ENCODE results near the gene UBE2H.
"Not testable (repeated sequence)": the region's sequence is repeated elsewhere in the genome, so short reads cannot be mapped to it uniquely, and the experiment has no call there.

The UBE2H gene

GRCh38 chr7:129872054-129872453 lies 80.7 kb downstream of the UBE2H start:
- no peak for TF ChIP-seq CTCF (IDR thresholded peaks at IDR 0.05; ENCODE audit: control extremely low read depth, extremely low read depth, low read depth, missing control alignments)
- CTCF ChIA-PET = interaction anchor here (1.4 kb wide), 1 partner anchor 139 kb away, joined by 3 read pairs; no protein-coding TSS in a partner anchor
- no peak for DNase-seq (ENCODE audit: extremely low spot score)
- POLR2A ChIA-PET = interaction anchor here (0.7 kb wide), 1 partner anchor 75 kb away, joined by 8 read pairs; no protein-coding TSS in a partner anchor

- ChIA-PET CTCF (interaction anchor here (0.9 to 1.1 kb wide), 3 partner anchors 8 to 15 kb away, joined by 3 read pairs; no protein-coding TSS in a partner anchor), POLR2A (no interaction called here)
- DNase-seq (ENCODE audit: extremely low spot score) = no peak
- no peak for TF ChIP-seq CTCF (IDR thresholded peaks at IDR 0.05; ENCODE audit: control extremely low read depth, extremely low read depth, low read depth, missing control alignments)
Observed at GRCh38 chr7:129870668-129871067, 82.1 kb downstream of the UBE2H start.

GRCh38 chr7:129866251-129866650 lies 86.5 kb downstream of the UBE2H start:
- ChIA-PET CTCF (no interaction called here), POLR2A (no interaction called here)
- no peak for TF ChIP-seq CTCF (IDR thresholded peaks at IDR 0.05; ENCODE audit: control extremely low read depth, extremely low read depth, low read depth, missing control alignments)
- DNase-seq (ENCODE audit: extremely low spot score) = no peak

GRCh38 chr7:129865925-129866201 lies 86.9 kb downstream of the UBE2H start:
- ChIA-PET CTCF (interaction anchor here (1.0 to 3.9 kb wide), 3 partner anchors 37 to 118 kb away, joined by 3 to 12 read pairs (median 3); no protein-coding TSS in a partner anchor), POLR2A (no interaction called here)
- no peak for TF ChIP-seq CTCF (IDR thresholded peaks at IDR 0.05; ENCODE audit: control extremely low read depth, extremely low read depth, low read depth, missing control alignments)
- DNase-seq (ENCODE audit: extremely low spot score) = no peak

- DNase-seq (ENCODE audit: extremely low spot score) = no peak
- no peak for TF ChIP-seq CTCF (IDR thresholded peaks at IDR 0.05; ENCODE audit: control extremely low read depth, extremely low read depth, low read depth, missing control alignments)
- ChIA-PET POLR2A (no interaction called here), CTCF (interaction anchor here (1.0 to 3.9 kb wide), 3 partner anchors 37 to 119 kb away, joined by 3 to 12 read pairs (median 3); no protein-coding TSS in a partner anchor)
Observed at GRCh38 chr7:129865093-129865924, 87.5 kb downstream of the UBE2H start.

- CTCF ChIA-PET = interaction anchor here (3.9 kb wide), 1 partner anchor 36 kb away, joined by 12 read pairs; no protein-coding TSS in a partner anchor
- POLR2A ChIA-PET = not testable (repeated sequence)
Observed at GRCh38 chr7:129864676-129865075, 88.1 kb downstream of the UBE2H start.

GRCh38 chr7:129864042-129864441 lies 88.7 kb downstream of the UBE2H start:
- POLR2A ChIA-PET = no interaction called here
- no peak for DNase-seq (ENCODE audit: extremely low spot score)
- CTCF ChIA-PET = interaction anchor here (3.9 kb wide), 1 partner anchor 36 kb away, joined by 12 read pairs; no protein-coding TSS in a partner anchor

More at GRCh38 chr7:129864676-129865075, 88.1 kb downstream of the UBE2H start:
- DNase-seq (ENCODE audit: extremely low spot score) = not testable (repeated sequence)

More at GRCh38 chr7:129864042-129864441, 88.7 kb downstream of the UBE2H start:
- no peak for TF ChIP-seq CTCF (IDR thresholded peaks at IDR 0.05; ENCODE audit: control extremely low read depth, extremely low read depth, low read depth, missing control alignments)

All from GM10248 (cell line).